ENCODE data around the gene TNFSF13. TPM values are rescaled to one million over a fixed set of nuclear protein-coding genes. Genes with fewer than 3 reads are reported as not detected.

Gene TNFSF13
- total RNA-seq, 1 experiment from 2014 or later = 0.94 TPM

DNA sequence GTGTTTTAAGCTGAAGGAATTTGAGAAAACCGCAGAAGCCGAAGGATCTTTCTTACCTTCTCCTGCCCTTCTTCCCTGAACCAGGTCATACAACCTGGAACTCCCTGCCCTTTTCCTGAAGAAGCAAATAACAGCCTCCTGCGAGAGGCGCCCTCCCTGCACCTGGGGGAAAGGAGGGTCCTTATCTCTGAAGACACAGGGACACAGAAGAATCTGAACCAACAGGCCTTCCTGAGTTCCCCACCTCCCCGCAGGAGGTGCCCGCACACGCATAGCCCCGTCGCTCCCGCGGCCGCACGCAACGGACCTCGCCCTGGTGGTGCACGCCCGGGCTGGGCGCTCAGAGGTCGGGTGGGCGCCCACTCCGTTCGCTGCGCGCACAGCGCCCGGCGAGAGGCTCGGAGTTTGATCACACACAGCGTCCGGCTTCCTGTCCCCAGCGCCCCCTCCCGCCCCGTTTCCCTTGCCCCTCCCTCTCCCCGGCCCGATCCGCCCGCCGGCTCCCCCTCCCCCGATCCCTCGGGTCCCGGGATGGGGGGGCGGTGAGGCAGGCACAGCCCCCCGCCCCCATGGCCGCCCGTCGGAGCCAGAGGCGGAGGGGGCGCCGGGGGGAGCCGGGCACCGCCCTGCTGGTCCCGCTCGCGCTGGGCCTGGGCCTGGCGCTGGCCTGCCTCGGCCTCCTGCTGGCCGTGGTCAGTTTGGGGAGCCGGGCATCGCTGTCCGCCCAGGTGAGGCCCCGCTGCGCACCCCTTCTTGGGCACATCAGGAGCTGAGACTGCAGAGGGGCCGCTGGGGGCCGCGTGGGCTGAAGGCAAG, 9.8 kb upstream of the TNFSF13 start, which contains the start of gene TNFSF12:
TSS of gene TNFSF12 (plus strand) at position 474 of the 816 bp plus-strand sequence. CDS start at position 570, 96 bp downstream.
- H3K27ac ChIP-seq (ENCODE audit: insufficient read length, low read depth, low read length) = no peak within 1 kb of the TSS
- no peaks in the 10 kb centered on the region for H3K36me3 Mint-ChIP-seq (ENCODE audit: insufficient read depth in 1 of 3, low read depth in 3 of 3)

More for the DNA sequence above, 9.8 kb upstream of the TNFSF13 start, which contains the start of gene TNFSF12:
- Histone ChIP-seq H3K56ac (ENCODE audit: insufficient read length, low read depth, low read length) (no peak within 1 kb of the TSS), H4K8ac (replicated peaks; ENCODE audit: insufficient read length, low read depth, low read length) (no peak within 1 kb of the TSS), H4K5ac (ENCODE audit: insufficient read length, low read depth, low read length) (no peak within 1 kb of the TSS), H3K9me3 (ENCODE audit: control insufficient read depth, low read depth, low read length) (no peaks in the 10 kb centered on the region), H2BK15ac (ENCODE audit: low read depth, low read length) (no peak within 1 kb of the TSS), H3K18ac (ENCODE audit: insufficient read length, low read depth, low read length) (no peak within 1 kb of the TSS), H2BK12ac (ENCODE audit: insufficient read length, low read depth, low read length) (no peak within 1 kb of the TSS), H2BK20ac (ENCODE audit: low read depth, low read length, poor library complexity, severe bottlenecking) (no peak within 1 kb of the TSS), H3K79me2 (ENCODE audit: insufficient read depth, low read length) (no peaks in the 10 kb centered on the region), H3K9ac (ENCODE audit: extremely low read depth, insufficient read length, low read length) (no peak within 1 kb of the TSS), H2BK120ac (ENCODE audit: low read depth, low read length, poor library complexity, severe bottlenecking) (no peak within 1 kb of the TSS), H3K4ac (ENCODE audit: low read depth, low read length) (no peak within 1 kb of the TSS), H3T11ph (ENCODE audit: low read length) (no peak within 1 kb of the TSS), H2AK5ac (ENCODE audit: insufficient read length, low read length) (no peak within 1 kb of the TSS), H3K79me1 (ENCODE audit: insufficient read depth, low read depth, low read length, poor library complexity, severe bottlenecking) (no peaks in the 10 kb centered on the region), H3K27me3 (ENCODE audit: insufficient read depth, low read length) (0 out of 2 replicates have a peak, but pooled peaks cover 2% of the 10 kb centered on the region), H4K20me1 (ENCODE audit: control insufficient read depth, insufficient read depth, insufficient read length) (no peaks in the 10 kb centered on the region), H3K23me2 (ENCODE audit: insufficient read length, low read depth, low read length, poor library complexity, severe bottlenecking) (peaks cover 6% of the 10 kb centered on the region), H2BK5ac (ENCODE audit: insufficient read length, low read length) (no peak within 1 kb of the TSS), H3K4me2 (ENCODE audit: insufficient read depth, insufficient read length, low read length) (peak within 1 kb of the TSS; percentile 64), H3K4me1 (ENCODE audit: insufficient read depth, low read length) (peaks cover 2% of the 10 kb centered on the region; the same call in 1 of the 2 replicates), H2AFZ (ENCODE audit: low read length) (no peak within 1 kb of the TSS), H3K23ac (ENCODE audit: insufficient read length, low read depth, low read length) (no peak within 1 kb of the TSS), H4K91ac (ENCODE audit: insufficient read length, low read depth, low read length) (no peak within 1 kb of the TSS), H3K14ac (ENCODE audit: insufficient read depth, low read length) (no peak within 1 kb of the TSS)
- peak within 1 kb of the TSS; percentile 67 to 83 for H3K4me3 Mint-ChIP-seq
- peaks cover 3 to 9% of the 10 kb centered on the region in 2 experiments; a peak in 3 of 4 replicates for H3K4me1 Mint-ChIP-seq
- peaks cover 27% of the 10 kb centered on the region for H3K27me3 Mint-ChIP-seq (ENCODE audit: low read depth)
- no peak within 1 kb of the TSS for H3K27ac Mint-ChIP-seq
- no CpG with 5 or more reads among the region's 65 CpGs for WGBS (ENCODE audit: extremely low coverage, insufficient read length, low lambda C conversion rate)
- 0 out of 5 replicates have a peak, but pooled peaks cover 0 to 2% of the 10 kb centered on the region in 2 experiments for H3K9me3 Mint-ChIP-seq
- TF ChIP-seq, protein P1, sequence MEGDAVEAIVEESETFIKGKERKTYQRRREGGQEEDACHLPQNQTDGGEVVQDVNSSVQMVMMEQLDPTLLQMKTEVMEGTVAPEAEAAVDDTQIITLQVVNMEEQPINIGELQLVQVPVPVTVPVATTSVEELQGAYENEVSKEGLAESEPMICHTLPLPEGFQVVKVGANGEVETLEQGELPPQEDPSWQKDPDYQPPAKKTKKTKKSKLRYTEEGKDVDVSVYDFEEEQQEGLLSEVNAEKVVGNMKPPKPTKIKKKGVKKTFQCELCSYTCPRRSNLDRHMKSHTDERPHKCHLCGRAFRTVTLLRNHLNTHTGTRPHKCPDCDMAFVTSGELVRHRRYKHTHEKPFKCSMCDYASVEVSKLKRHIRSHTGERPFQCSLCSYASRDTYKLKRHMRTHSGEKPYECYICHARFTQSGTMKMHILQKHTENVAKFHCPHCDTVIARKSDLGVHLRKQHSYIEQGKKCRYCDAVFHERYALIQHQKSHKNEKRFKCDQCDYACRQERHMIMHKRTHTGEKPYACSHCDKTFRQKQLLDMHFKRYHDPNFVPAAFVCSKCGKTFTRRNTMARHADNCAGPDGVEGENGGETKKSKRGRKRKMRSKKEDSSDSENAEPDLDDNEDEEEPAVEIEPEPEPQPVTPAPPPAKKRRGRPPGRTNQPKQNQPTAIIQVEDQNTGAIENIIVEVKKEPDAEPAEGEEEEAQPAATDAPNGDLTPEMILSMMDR (conservative IDR thresholded peaks at IDR 0.05) = no peak; the same call in 2 of the 3 replicates
- peak; percentile 68 for DNase-seq
